Stimulated activated CD8-positive, alpha-beta memory T cell treated with anti-CD3 and anti-CD28 coated beads, Interleukin-7, amount 100 ng/mL, for 4 hours (primary cell): Measurements from ENCODE around the gene RMND1.
"Not testable (repeated sequence)": the region's sequence is repeated elsewhere in the genome, so short reads cannot be mapped to it uniquely, and the experiment has no call there.

Experiments used
- DNase-seq, 2 donors: peaks; one replicate each; pipeline ENCODE4 v3.0.0-alpha.2; 2020; ENCODE audit warnings: low read depth in 2 of 2

Gene RMND1

DNA sequence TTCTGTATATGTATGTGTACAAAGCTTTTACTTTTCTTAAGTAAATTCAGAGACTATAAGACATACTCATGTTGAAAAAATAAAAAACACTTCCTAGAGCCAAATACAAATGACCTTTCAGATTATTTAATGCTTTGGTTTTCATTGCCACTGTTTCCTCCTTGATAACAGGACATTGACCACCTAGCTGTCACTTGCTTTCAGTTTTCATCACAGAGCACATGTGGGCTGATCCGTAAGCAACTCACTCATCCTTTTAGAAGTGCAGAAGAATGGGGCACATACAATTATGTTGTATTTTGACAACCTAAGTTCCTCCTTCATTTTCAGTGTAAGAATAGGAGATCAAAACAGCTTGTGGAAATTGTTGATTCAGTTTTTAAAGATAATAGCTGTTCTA is 66.7 kb downstream of the RMND1 start:
- DNase-seq: no peak

DNA sequence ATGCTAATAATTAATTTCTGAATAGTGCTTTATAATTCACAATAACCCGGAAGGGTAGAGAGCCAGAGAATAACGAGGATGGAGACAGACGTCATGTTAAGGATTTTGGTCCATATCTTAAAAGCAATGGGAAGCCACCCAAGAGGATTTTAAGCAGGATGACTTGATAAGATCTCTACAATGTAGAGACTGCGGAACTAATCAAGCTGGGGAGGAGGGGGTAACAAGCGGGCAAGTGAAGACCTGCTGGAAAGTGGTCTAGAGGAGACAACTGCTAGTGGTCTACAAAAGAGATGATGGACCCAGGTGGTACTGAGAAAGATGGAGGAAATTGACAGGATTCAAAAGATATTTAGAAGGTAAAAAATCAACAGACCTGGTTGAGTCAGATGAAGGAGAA is 67.8 kb downstream of the RMND1 start:
- no peak for DNase-seq

DNA sequence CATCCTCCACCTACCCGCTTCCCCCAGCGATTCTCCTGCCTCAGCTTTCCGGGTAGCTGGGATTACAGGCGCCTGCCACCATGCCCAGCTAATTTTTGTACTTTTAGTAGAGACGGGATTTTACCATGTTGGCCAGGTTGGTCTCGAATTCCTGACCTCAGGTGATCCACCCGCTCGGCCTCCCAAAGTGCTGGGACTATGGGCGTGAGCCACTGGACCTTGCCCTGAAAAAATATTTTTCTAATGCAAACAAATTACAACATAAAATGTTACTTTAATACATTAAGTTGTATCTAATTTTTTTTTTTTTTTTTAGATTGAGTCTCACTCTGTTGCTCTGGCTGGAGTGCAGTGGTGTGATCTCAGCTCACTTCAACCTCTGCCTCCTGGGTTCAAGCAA is 69.3 kb downstream of the RMND1 start:
- DNase-seq: not testable (repeated sequence)

DNA sequence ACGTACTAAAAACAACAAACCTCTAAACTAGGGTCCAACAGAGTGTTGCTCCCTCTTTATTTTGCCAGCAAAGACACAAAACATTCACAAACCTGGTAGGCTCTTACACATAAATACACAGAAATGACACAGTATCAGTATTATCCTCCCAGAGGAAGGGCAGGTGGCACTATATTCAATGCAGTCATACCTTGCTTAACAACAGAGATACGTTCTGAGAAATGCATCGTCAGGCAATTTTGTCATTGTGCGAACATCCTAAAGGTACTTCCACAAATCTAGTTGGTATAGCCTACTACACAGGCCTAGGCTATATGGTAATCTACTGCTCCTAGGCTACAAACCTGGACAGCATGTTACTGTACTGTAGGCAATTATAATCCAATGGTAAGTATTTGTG is 70.2 kb downstream of the RMND1 start:
- DNase-seq: no peak

DNA sequence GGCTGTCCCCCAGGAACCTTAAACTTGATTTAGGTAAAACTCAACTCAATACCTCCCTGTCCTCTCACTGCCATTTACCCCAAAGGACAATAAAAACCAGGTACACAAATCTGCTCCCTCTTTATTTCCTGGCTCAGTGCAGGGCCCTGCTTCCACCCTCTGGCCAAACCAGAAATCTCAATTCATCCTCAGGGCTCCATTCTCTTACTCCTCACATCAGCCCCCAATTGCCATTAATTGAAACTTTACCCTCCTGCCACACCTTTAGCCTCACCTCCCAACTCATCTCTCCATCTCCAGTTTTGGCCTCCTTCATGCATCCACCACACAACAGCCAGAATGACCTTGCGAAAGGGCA is 71.1 kb downstream of the RMND1 start:
- DNase-seq: no peak

DNA sequence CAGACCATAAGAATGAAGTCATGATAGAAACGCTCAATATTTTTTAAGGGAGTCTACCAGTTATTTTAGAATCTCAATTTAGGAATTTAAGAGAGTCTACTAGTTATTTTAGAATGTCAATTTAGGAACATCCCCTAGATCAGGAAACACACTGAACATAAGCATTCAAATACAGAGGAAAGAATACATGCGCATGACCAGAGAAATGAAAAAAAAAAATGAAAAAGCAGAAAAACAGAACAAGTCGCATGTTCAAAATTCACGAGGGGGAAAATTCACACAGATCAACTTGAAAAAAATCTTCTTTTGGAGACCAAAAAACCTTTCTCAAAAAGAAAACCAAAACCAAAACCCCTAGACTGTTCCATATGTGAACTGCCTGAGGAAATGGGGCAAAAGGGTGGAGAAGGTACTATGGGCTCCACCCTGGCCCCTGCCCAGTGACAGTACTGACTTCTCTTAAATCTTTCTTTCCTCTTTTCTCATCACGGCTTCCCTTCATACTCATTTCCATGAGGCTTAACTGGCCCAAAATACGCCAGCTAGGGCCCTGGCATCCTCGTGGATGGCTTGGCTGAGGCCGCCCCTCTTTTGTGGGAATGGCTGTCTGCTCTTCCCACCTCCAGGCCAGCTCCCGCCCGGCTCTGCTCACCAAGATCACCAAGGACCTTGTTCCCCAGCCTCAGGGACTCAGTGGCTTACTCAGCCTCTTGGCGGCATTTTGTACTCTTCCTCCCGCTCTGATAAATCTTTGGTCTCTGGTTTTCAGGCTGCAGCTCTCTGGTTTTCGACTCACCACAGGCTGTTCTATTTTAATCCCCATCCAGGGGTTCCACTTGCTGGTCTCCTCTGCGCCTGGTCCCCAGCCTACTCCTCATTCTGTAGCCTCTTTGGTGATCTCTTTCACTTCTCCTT is 71.7 kb downstream of the RMND1 start:
- no peak for DNase-seq

DNA sequence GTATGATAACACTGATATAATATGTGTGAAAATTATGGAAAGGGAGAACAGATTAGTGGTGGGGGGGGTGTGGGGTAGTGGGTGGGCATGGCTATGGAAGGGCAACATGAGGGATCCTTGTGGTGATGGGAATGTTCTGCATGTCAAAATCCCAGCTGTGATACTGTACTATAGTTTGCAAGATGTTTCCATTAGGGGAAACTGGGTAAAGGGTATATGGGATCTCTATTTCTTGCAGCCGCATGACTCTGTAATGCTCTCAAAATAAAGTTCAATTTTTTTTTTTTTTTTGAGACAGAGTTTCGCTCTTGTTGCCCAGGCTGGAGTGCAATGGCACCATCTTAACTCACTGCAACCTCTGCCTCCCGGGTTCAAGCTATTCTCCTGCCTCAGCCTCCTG is 74.8 kb downstream of the RMND1 start:
- no peak for DNase-seq

DNA sequence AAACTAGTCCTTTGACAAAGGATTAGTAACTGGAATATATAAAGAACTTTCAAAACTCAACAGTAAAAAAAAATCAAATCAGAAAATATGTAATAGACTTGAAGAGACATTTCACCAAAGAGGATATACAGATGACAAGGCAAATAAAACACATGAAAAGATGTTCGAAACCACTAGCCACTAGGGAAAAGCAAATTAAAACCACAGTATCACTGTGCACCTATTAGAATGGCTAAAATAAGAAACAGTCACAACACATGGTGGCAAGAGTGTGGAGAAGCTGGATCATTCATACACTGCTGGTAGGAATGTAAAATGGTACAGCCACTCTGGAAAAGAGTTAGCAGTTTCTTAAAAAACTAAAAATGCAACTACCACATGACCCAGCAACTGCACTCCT is 75.5 kb downstream of the RMND1 start:
- no peak for DNase-seq

DNA sequence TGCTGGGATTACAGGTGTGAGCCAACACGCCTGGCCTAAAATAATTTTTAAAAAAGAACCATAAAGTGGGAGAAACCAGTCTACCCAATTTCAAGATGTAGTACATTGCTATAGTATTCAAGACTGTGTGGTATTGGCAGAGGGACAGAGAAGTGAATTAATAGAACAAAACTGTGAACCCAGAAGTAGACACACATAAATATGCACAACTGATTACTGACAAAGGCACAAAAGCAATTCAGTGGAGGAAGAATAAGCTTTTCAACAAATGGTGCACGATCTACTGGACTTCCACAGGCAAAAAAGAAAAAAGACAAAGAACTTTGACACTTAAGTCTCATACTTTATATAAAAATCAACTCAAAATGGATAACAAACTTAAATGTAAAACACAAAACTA is 76.1 kb downstream of the RMND1 start:
- DNase-seq: no peak

DNA sequence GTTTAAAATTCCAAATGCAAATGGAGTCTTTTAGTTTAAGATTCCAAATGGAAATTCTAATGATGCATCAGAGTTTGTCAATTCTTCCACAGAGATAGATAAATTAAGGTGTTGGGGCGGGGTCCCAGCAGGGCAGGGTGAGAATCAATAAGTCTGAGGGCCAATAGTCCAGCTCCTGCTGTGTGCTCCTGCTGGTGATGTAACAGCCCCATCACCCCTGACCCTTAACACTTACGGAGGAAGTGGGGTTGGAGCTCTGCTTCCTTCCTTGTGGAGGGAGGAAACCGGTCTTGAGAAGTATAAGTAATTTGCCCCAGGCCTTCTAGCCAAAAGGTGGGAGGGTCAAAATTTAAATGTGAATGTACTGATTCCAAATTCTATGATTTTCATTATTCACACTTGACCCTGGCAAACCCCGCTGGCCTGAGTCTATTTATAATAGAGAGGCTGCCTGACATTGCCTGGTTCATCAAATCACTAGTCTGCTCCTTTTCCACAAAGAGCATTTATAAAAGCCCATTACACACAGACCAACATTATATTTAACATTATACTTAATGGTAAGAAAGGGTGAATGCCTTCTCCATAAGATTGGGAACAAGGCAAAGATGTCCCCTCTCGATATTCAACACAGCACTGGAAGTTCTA is 77.8 kb downstream of the RMND1 start:
- DNase-seq: no peak

DNA sequence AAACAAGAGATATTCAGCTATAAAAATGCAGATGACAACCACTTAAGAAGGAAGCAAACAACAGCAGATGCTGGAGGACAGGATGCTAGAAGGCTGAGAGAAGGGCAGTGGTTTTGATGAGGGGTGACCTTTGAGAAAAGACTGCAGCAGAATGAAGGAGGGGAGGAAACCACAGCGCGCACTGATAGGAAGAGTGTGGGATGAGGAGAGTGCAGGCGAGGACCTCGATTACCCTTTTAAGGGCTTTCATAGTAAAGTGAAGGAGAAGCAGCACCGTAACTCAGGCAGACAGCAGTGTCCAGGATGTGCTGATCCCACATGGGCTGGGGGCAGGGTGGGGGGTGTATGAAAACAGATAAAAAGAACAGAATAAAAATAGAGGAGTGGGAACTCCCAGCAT is 79.8 kb downstream of the RMND1 start:
- no peak for DNase-seq

DNA sequence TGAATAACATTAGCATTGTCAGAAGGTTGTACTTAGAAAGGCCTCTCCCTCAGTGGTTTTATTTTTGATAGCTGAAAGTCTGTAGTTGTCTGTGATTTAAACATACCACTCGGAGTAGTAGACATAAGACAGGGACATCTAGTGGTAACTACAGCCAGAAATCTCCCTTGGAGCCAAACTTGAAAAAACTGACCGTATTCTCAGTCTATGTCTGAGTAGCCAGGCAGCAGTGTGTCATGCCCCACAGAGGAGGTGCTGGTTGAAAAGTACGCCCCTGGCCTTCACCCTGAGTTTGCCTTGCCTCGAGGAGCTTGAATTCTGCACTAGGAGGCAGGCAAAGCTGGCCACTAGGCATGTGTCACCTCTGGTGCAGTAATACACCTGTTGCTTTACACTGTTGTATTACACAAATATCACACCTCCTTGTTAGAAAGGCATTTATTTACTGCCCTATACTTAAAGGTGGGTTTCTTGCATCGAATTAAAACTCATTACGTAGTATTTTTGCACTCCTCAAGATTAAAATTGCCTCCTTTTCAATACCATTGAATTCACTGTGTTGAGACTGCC is 81.3 kb downstream of the RMND1 start:
- no peak for DNase-seq

DNA sequence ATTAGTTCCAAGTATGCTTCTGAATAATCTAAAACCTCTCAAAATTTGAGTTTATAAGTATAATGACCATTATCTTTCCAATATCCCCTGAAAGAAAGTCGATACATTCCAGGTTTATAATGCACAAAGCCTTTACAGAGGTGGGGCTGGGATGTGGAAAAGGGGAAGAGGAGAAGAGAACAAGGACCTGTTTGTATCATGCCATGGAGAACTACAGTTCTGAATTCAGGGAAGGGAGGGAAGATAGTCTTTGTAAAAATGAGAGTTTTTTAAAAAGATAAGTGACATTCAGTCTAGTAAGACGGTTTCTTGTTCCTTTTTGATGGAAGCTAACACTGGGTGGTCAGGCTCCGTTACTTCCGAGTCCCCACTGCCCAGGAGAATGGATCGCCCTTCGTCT is 86.7 kb downstream of the RMND1 start:
- DNase-seq: no peak

DNA sequence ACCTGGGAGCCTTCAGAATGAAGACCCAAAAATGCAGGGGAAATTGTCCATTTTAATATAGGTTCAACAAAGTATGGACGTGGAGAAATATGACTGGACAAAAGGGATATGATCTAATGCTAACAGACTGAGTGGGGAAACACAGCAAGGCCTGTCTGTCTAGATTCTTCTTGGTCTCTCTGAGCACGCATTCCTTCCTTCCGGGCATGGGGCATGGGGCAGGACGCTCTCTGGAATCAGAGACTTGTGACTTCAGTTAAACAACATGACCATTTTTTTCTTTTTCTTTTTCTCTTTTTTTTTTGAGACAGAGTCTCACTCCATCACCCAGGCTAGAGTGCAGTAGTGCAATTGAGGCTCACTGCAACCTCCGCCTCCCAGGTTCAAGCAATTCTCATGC is 92.4 kb downstream of the RMND1 start:
- DNase-seq: no peak

DNA sequence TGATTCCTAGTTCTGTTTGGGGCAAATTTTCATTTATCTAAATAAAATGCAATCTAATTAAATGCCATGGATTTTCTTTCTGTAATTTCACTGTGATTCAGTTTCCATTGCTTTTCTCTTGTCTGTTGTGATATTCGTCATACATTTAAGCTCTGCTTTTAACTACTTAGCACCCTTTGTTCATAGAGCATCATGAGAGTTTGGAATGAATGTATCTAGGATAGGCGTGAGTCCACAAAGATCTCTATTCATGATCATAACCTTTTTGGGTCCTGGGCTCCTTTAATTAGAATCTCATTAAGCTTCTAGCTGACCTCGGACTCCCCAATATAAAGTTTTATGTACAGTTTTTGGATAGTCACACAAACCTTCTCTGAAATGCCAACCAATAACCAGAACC is 93.5 kb downstream of the RMND1 start:
- DNase-seq: no peak

DNA sequence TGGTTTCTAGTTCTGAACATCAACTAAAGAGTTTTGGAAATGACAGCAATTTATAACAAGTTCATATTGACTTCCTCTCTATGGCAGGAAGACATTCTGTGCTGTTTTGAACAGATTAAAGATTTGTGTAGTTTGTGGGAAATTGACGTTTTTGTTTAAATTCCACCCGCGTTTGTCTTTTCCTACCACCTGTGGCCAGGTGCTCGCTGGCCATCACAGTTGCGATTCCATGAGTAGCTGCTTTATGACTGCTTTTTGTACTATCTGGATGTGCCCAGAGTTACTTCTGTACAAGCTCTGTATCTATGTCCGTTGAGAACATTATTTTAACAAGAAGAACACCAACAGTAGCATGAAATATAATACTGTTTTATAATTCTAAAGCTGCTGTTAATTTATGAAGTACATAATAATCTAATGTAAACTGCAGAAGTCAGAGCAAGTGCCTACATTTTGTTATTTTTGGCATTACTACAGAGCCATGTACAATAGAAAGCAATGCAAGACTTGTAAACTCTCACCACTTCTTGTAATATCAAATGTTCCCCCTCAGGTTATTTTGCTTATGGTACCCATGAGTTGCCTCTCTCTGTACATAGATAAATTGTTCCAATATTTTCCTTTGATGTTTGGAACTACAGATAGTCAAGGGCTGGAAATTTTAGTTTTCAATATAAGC is 94.0 kb downstream of the RMND1 start:
- no peak for DNase-seq

DNA sequence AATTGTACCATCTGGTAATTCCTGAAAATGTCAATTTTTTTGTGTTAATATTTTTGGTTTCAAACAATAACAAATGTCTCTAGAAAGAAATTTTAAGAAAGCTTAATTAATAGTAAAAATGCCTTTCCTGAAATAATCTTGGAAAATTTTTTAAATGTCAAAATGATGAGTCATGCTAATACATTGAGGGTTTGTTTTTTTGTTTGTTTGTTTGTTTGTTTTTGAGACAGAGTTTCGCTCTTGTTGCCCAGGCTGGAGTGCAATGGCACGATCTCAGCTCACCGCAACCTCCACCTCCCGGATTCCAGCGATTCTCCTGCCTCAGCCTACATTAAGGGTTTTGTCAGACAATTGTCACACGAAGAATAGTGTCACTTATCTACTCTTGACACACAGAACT is 94.9 kb downstream of the RMND1 start:
- not testable (repeated sequence) for DNase-seq
